ENCODE data around the gene THUMPD2. TPM values are rescaled to one million over a fixed set of nuclear protein-coding genes. Genes with fewer than 3 reads are reported as not detected.
"Not testable (repeated sequence)": the region's sequence is repeated elsewhere in the genome, so short reads cannot be mapped to it uniquely, and the experiment has no call there.

The THUMPD2 gene, protein sequence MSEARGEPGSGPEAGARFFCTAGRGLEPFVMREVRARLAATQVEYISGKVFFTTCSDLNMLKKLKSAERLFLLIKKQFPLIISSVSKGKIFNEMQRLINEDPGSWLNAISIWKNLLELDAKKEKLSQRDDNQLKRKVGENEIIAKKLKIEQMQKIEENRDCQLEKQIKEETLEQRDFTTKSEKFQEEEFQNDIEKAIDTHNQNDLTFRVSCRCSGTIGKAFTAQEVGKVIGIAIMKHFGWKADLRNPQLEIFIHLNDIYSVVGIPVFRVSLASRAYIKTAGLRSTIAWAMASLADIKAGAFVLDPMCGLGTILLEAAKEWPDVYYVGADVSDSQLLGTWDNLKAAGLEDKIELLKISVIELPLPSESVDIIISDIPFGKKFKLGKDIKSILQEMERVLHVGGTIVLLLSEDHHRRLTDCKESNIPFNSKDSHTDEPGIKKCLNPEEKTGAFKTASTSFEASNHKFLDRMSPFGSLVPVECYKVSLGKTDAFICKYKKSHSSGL
- polyA plus RNA-seq (ENCODE audit: insufficient read length in 4 of 4): 10 to 100 TPM; 16.6 to 26.4 (median 22.2) TPM

DNA sequence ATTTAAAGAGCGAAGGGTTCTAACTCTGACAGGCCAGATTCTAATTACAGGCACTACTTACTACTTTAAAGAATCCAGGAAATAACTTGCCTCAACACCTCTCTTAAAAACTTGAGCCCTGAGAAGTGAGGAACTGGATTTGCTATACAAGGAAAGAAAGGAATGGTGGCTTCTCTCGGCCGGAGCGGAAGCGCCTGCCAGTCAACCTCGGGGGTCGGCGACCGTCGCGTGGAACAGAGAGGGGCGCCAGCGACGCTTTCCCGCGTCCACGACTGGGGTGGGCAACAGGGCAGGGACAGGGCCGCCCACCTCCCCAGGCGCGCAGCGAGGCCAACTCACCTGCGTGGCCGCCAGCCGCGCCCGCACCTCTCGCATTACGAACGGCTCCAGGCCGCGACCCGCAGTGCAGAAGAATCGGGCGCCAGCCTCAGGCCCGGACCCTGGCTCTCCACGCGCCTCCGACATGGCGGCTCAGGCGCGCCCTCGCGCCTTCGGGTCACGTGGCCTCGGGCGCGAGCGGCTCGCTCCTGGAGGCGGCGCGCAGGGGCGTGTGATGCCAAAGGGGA, at the start of gene THUMPD2:
THUMPD2 (minus strand) TSS at position 484 of the 566 bp plus-strand sequence; CDS start at position 465, 19 bp downstream.
- peak in 1 of 4 donors; percentile 65 for DNase-seq (ENCODE audit: low read depth in 4 of 4, low spot score in 3 of 4)

DNA sequence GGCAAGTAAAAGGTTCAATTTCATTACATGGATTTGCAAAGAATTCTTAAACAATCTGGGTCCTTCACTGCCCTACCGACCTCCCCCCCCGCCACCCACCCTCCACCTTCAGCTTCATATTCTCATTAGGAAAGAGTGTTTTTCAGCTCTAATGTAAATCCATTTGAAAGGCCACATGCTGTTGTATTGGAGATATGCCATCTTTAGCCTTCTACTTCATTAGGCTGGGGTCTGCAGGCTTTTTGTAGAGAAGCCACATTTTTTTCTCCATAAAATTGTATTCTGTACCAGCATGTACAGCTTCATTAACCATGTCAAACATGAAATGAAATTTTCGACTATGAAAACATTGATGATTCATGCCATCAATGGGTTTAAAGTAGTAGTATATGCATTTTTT, 42.8 kb upstream of the THUMPD2 start:
- no peak for DNase-seq (ENCODE audit: low read depth in 4 of 4, low spot score in 3 of 4)

DNA sequence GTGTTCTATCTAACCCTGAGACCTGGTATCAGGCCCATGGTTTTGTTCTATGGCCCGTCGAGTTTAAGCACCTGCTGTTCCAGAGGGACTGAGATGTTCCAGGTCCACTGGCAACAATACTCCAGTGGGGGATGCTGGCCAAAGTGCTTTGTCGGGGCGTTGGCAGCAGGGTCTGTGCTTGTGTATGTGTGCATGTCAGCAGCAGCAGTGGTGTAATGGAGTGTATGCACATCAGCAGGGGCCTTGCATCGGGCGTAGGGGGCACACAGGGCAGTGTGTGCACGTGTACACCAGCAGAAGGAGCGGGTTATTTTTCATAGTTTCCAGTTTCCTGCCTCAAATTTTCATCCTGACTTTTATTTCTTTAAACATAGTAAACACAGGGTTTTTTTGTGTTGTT, 37.8 kb upstream of the THUMPD2 start:
- no peak for DNase-seq (ENCODE audit: low read depth in 4 of 4, low spot score in 3 of 4)

GRCh38 chr2:39816428-39816827, 37.4 kb upstream of the THUMPD2 start:
- no peak for DNase-seq (ENCODE audit: low read depth in 4 of 4, low spot score in 3 of 4)

GRCh38 chr2:39805936-39806608, 27.0 kb upstream of the THUMPD2 start:
- no peak for DNase-seq (ENCODE audit: low read depth in 4 of 4, low spot score in 3 of 4)

GRCh38 chr2:39803839-39804238, 24.8 kb upstream of the THUMPD2 start:
- DNase-seq (ENCODE audit: low read depth in 4 of 4, low spot score in 3 of 4): no peak

DNA sequence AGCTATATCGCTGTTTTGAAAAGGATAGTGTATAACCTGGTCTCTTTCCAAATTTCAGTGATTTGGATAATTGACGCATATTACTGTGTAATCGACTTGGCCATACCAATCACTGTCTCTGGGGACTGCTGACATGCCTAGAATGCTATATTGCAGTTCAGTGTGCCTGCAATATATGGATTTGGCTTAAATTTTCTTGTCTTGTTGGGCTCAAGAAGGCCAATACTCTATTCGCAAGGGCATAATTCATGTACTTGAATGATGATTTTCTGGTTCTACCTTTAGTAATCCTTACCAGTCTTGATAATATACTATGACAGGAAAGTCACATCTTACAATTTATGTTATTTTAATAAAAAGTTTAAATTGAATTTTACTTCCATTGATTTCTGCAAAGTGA, 21.7 kb upstream of the THUMPD2 start:
- DNase-seq (ENCODE audit: low read depth in 4 of 4, low spot score in 3 of 4): no peak

DNA sequence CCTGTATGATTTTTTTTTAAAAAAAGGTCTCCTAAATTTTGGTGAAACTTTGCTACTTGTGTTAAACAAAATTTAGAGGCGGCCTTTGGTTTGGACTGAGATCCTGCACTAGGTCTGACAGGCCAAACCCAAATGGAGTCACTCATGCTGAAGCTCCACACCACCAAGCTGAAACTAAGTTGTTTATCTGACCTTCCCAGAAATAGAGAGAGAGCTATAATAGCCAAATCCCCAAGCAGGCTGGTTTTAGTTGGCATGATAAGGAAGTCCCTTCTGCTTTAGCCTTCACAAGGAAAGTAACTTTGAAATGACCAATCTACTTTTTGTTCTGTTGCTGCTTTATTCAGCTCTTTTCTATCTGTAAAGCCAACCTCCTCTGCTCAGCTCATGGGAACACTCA, 17.1 kb upstream of the THUMPD2 start:
- DNase-seq (ENCODE audit: low read depth in 4 of 4, low spot score in 3 of 4): no peak

DNA sequence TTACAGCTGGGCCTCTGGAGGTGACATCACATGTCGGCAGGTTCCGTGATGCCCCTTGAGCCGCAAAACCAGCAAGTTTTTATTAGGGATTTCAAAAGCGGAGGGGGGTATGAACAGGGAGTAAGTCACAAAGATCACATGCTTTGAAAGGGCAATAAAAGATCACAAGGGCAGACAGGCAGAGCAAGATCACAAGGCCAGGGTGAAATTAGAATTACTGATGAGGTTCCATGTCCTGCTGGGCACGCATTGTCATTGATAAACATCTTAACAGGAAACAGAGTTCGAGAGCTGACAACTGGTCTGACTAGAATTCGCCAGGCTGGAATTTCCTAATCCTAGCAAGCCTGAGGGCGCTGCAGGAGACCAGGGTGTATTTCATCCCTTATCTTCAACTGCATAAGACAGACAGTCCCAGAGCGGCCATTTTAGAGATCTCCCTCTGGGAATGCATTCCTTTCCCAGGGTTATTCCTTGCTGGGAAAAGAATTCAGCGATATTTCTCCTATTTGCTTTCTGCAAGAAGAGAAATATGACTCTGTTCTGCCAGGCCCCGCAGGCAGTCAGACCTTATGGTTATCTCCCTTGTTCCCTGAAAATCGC, 11.3 kb upstream of the THUMPD2 start:
- DNase-seq (ENCODE audit: low read depth in 4 of 4, low spot score in 3 of 4): not testable (repeated sequence)

- no peak for DNase-seq (ENCODE audit: low read depth in 4 of 4, low spot score in 3 of 4)
These were observed 8.9 kb upstream of the THUMPD2 start for GRCh38 chr2:39787950-39788349.

GRCh38 chr2:39786761-39787522, 7.9 kb upstream of the THUMPD2 start:
- no peak for DNase-seq (ENCODE audit: low read depth in 4 of 4, low spot score in 3 of 4)

DNA sequence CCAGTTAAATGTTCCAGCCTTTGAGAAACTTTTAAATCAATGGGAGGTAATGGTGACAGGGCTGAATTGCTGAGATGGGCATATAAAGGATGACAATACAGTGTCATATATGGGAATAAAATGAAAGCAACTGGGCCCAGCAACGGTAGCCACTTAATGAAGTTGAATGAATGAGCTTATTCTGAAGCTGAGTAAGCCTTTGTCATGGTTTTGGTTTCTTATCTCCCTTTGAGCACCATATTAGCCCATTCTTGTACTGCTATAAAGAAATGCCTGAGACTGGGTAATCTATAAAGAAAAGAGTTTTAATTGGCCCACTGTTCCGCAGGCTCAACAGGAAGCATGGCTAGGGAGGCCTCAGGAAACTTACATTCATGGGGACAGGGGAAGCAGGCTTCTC, 3.5 kb upstream of the THUMPD2 start:
- no peak for DNase-seq (ENCODE audit: low read depth in 4 of 4, low spot score in 3 of 4)

GRCh38 chr2:39781697-39782096, 2.6 kb upstream of the THUMPD2 start:
- no peak for DNase-seq (ENCODE audit: low read depth in 4 of 4, low spot score in 3 of 4)

- no peak for DNase-seq (ENCODE audit: low read depth in 4 of 4, low spot score in 3 of 4)
These were observed 2.0 kb upstream of the THUMPD2 start for GRCh38 chr2:39780825-39781600.

DNA sequence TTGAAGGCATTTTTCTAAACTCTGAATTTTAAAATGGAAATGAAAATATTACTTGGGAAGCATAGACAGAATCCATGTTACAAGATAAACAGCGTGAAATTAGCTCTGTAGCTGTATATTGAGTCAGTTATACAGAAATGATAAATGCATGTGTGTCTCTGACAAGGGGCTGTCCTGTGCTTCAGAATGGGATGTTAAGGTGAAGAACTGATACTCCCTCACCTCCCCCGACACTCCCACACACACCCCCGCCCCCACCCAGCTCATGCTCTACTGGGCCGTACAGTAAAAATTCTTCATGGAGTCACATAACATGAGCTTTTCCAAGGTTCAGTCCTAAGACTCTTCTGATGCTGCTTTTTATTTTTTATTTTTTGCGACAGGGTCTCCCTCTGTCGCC, 869 bp upstream of the THUMPD2 start:
- no peak for DNase-seq (ENCODE audit: low read depth in 4 of 4, low spot score in 3 of 4)

- no peak for DNase-seq (ENCODE audit: low read depth in 4 of 4, low spot score in 3 of 4)
These were observed 338 bp upstream of the THUMPD2 start for GRCh38 chr2:39779341-39779851.

DNA sequence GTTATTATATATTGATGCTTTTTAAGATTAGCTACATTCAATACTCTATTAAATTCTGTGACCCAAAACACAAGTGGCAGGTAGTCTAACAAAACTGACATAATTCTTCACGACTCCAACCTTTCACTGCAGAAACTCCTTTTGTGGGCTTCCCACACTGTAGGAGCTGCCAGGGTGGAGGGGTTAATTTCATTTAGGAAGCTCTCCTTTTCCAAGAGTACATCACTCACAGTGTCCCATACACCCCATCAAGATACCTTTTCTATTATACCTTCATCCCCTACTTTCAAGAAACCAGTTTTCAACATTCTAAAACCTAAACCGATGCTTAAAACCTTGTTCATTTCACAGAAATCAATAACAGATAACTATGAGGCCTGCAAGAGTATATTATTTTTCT, 825 bp downstream of the THUMPD2 start:
- DNase-seq (ENCODE audit: low read depth in 4 of 4, low spot score in 3 of 4): no peak

- no peak for DNase-seq (ENCODE audit: low read depth in 4 of 4, low spot score in 3 of 4)
These were observed 6.3 kb downstream of the THUMPD2 start for GRCh38 chr2:39772812-39773152.

GRCh38 chr2:39772086-39772811, 6.8 kb downstream of the THUMPD2 start:
- no peak for DNase-seq (ENCODE audit: low read depth in 4 of 4, low spot score in 3 of 4)
